Naive thymus-derived CD8-positive, alpha-beta T cell (primary cell): ENCODE measurements around the gene PRKG1. TPM values are rescaled to one million over a fixed set of nuclear protein-coding genes. Genes with fewer than 3 reads are reported as not detected.
"Not testable (repeated sequence)": the region's sequence is repeated elsewhere in the genome, so short reads cannot be mapped to it uniquely, and the experiment has no call there.

ENCODE experiments used
- ATAC-seq, 2 donors: fragments of 150-1000 bp; cut with Tn5 transposase in 1 of 2; sonication (Bioruptor Pico), chemical (Tn5 transposase) in 1 of 2; 1 replicate in 1 of 2; 2 replicates in 1 of 2; pipeline ENCODE4 v1.10.0; 2021; ENCODE audit warnings: mild to moderate bottlenecking in 2 of 2, moderate library complexity in 2 of 2
- POLR2A ChIA-PET: fragments of 350-600 bp; sonication (Branson Sonifier 250); formaldehyde crosslinking; loops from one replicate; lab custom pipeline; 2021; ENCODE audit warnings: antibody characterized with exemption; lab: Charles Lee
- DNase-seq, 10 donors: peaks; one replicate each; pipeline versions ENCODE4 v3.0.0 to v3.0.0-alpha.2; 2020 to 2022
- H3K27ac Mint-ChIP-seq, 10 donors: one replicate each; pipeline ENCODE4 v1.8.0; 2020 to 2022; ENCODE audit warnings: mild to moderate bottlenecking in 10 of 10, mixed read lengths in 10 of 10, moderate library complexity in 4 of 10, inconsistent platforms in 1 of 10
- H3K27me3 Mint-ChIP-seq, 5 donors: one replicate each; pipeline ENCODE4 v1.8.0; 2021 to 2022; ENCODE audit warnings: mixed read lengths in 5 of 5
- H3K36me3 Mint-ChIP-seq, 3 donors: one replicate each; pipeline ENCODE4 v1.8.0; 2020 to 2022; ENCODE audit warnings: mixed read lengths in 3 of 3, mild to moderate bottlenecking in 2 of 3, inconsistent platforms in 1 of 3
- H3K4me1 Mint-ChIP-seq, 4 donors: one replicate each; pipeline ENCODE4 v1.8.0; 2021 to 2022; ENCODE audit warnings: mixed read lengths in 4 of 4
- H3K4me3 Mint-ChIP-seq, 10 donors: one replicate each; pipeline ENCODE4 v1.8.0; 2020 to 2022; ENCODE audit warnings: mild to moderate bottlenecking in 10 of 10, mixed read lengths in 10 of 10, moderate library complexity in 6 of 10, inconsistent platforms in 1 of 10
- H3K9me3 Mint-ChIP-seq, 9 donors: one replicate each; pipeline ENCODE4 v1.8.0; 2020 to 2022; ENCODE audit warnings: mixed read lengths in 9 of 9, mild to moderate bottlenecking in 3 of 9, inconsistent platforms in 1 of 9, moderate library complexity in 1 of 9
- polyA plus RNA-seq, 3 donors: library from polyadenylated mRNA; unstranded; fragments of 300-500 nt; fragmentation: Illumina TruSeq; gene quantifications; one replicate each; pipeline ENCODE4 v1.2.3, GENCODE V29; 2021
- total RNA-seq, 8 experiments: library from RNA in 2 of 8; stranded (reverse) in 2 of 8; gene quantifications; one replicate each; pipeline ENCODE4 v1.2.3 and lab custom pipeline; 2021 to 2026

Gene PRKG1
- total and polyA plus RNA-seq, 5 experiments from 2014 or later = not detected

DNA sequence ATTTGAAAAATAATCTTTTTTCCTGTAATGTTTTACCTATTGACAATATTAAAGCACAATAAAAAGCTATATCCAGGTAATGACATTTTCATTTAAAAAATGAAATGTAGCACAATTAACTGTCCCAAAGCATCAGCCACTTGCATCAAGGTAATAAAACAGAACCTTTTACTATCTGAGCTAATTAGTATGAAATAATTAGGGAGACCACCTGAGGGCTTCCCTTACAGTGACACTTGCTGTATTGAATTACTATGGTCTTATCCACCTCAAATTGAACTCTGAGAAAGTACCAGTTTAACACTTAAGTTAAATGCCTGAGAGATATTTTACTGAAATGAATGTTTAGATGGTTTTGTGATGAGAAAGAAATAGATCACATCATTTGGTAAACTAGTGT is 1120.4 kb downstream of the PRKG1 start:
- Mint-ChIP-seq H3K4me1 (no peaks in the 10 kb centered on the region), H3K9me3 (no peaks in the 10 kb centered on the region), H3K36me3 (no peaks in the 10 kb centered on the region), H3K27me3 (no peaks in the 10 kb centered on the region), H3K27ac (no peak overlapping the region), H3K4me3 (no peak overlapping the region)
- ATAC-seq (no peak), DNase-seq (no peak)
- POLR2A ChIA-PET = no interaction called here

DNA sequence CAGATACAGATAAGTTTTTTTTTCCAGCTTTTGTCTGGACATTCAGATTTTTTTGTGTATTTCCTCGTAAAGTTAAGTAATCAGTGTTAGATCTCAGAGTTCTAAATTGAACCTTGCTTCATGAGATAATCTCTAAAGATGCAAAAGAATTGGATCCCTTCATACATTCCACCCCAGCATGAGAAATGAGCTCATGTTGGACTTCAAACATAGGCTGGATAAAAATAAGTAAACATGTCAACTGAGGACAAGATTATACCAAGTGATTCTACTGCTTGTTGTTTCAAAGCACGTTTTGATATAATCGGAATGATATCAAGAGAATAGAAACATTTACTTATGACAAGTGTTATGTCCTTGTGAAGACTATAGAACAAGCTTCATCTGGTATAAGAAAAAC is 1122.8 kb downstream of the PRKG1 start:
- POLR2A ChIA-PET = no interaction called here
- H3K4me3 Mint-ChIP-seq = no peak overlapping the region
- H3K27ac Mint-ChIP-seq = no peak overlapping the region
- DNase-seq = no peak
- ATAC-seq = no peak
- H3K27me3 Mint-ChIP-seq = no peaks in the 10 kb centered on the region
- H3K36me3 Mint-ChIP-seq = no peaks in the 10 kb centered on the region
- H3K9me3 Mint-ChIP-seq = no peaks in the 10 kb centered on the region
- no peaks in the 10 kb centered on the region for H3K4me1 Mint-ChIP-seq

DNA sequence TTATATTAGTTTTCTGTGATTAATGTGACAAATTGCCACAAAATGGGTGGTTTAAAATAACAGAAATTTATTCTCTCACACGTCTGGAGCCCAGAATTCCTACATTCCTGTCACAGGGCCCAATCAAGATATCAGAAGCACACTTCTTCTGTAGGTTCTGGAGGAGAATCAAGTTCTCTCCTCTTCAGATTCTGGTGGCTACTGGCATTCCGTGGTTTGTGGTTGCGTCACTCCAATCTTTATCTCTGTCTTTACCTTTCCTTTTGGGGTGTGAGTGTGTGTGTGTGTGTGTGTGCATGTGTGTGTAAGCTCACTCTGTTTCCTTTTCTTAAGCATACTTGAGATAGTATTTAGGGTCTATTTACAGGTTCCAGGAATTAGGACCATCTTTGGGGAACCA is 1124.3 kb downstream of the PRKG1 start:
- POLR2A ChIA-PET = no interaction called here
- Mint-ChIP-seq H3K27me3 (no peaks in the 10 kb centered on the region), H3K4me3 (no peak overlapping the region)

DNA sequence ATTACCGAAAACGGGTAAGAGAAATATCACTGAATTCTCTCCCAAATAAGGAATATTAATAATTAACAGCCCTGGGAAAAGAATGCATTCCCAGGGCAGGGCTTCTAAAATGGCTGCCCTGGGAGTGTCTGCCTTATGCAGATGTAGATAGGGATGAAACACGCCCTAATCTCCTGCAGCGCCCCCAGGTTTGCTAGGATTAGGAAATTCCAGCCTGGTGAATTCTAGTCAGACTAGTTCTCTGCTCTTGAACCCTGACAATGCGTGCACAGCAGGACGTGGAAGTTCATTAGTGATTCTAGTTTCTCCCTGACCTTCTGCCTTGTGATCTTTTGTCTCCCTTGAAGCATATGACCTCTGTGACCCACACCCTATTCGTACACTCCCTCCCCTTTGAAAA is 1130.6 kb downstream of the PRKG1 start:
- H3K36me3 Mint-ChIP-seq, ATAC-seq, DNase-seq, POLR2A ChIA-PET, H3K27ac Mint-ChIP-seq, H3K4me3 Mint-ChIP-seq, H3K4me1 Mint-ChIP-seq, H3K9me3 Mint-ChIP-seq: not testable (repeated sequence)
- H3K27me3 Mint-ChIP-seq = peaks cover 2 to 12% (median 6%) of the 10 kb centered on the region in 5 donors

More for the DNA sequence above, 1124.3 kb downstream of the PRKG1 start:
- Mint-ChIP-seq H3K9me3 (no peaks in the 10 kb centered on the region), H3K27ac (no peak overlapping the region), H3K4me1 (no peaks in the 10 kb centered on the region), H3K36me3 (no peaks in the 10 kb centered on the region)
- no peak for DNase-seq
- no peak for ATAC-seq

DNA sequence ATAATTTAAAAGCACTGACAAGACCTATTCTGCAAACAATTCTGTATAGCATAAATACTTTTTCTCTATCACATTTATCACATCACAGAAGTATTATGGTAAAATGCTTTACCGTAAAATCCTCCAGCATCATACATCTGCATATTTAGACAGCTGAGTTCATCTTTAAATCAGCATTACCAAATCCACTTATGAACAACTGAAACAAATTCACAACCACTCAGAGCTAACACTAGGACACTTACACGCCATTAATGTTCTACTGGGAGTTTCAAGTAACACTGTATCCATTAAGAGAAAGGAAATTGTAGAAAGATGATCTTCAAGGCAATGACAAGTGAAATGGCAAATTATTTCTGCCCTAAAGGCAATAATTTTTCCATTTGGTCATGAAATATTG is 1134.1 kb downstream of the PRKG1 start:
- DNase-seq (no peak), ATAC-seq (no peak)
- peaks cover 2 to 12% (median 6%) of the 10 kb centered on the region in 5 donors for H3K27me3 Mint-ChIP-seq
- no peaks in the 10 kb centered on the region for H3K4me1 Mint-ChIP-seq
- H3K27ac Mint-ChIP-seq = no peak overlapping the region
- POLR2A ChIA-PET = no interaction called here
- H3K4me3 Mint-ChIP-seq = no peak overlapping the region
- H3K36me3 Mint-ChIP-seq = no peaks in the 10 kb centered on the region
- no peaks in the 10 kb centered on the region for H3K9me3 Mint-ChIP-seq

DNA sequence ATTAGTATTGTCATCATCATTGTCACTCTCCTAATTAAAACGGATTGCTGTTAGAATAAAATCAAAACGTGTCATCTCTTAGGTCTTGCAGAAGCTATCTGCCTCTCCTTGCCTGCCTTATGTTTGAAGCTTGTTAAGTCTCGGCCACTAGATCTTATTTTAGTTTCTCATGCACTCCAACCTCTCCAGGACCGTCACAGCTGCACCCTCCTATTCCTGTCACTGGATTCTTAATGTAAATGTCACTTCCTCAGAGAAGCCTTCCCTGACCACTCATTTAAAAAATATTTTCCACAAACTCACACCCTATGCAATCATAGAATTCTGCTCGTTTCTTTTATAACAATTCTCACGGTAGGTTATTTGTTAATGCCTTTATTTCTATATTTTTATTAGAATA is 1135.9 kb downstream of the PRKG1 start:
- ATAC-seq (no peak), DNase-seq (no peak)
- Mint-ChIP-seq H3K36me3 (no peaks in the 10 kb centered on the region), H3K27me3 (peaks cover 2 to 12% (median 4%) of the 10 kb centered on the region in 5 donors), H3K4me3 (no peak overlapping the region), H3K27ac (no peak overlapping the region), H3K4me1 (no peaks in the 10 kb centered on the region), H3K9me3 (no peaks in the 10 kb centered on the region)
- POLR2A ChIA-PET = no interaction called here

DNA sequence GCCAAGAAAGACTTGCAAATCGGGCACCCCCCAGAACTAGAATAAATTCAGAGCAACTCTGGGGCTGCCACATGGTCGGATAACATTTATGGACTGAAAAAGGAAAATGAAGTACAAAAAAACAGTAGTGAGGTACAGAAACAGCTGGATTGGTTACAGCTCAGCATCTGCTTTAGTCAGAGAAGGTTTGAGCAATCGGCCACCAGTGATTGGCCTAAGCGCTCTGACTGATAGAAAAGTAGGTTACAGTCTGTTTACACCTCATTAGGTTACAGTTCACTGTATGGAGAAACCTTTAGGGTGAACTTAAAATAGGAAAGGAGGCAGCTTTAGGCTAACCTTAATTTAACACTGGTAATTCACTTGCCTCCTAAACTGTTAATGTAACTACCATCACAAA is 1137.8 kb downstream of the PRKG1 start:
- DNase-seq (no peak), ATAC-seq (no peak)
- H3K27ac Mint-ChIP-seq = no peak overlapping the region
- H3K4me1 Mint-ChIP-seq = peaks cover 0 to 14% (median 0%) of the 10 kb centered on the region in 4 donors
- peaks cover 0 to 2% (median 0%) of the 10 kb centered on the region in 5 donors for H3K27me3 Mint-ChIP-seq
- POLR2A ChIA-PET = no interaction called here
- H3K9me3 Mint-ChIP-seq = no peaks in the 10 kb centered on the region
- no peak overlapping the region for H3K4me3 Mint-ChIP-seq
- H3K36me3 Mint-ChIP-seq = no peaks in the 10 kb centered on the region

DNA sequence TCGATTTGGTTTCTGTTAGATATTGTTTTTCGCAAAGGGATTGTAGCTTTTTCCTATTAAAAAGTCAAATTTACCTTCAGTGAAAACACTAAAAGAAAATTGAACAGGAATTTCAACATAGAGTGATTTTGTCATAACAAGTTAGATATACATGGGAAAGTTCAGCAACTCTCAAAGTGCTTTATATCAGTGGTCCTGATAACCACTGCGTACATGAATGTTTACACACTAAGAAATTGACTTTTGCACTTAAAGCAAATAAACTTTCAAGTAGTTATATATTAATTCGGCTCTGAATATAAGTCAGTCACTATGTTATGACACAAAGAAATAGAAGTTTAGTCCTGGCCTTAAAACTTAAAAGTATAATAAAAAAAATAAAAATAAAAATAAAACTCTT is 1138.5 kb downstream of the PRKG1 start:
- POLR2A ChIA-PET = no interaction called here
- no peak for ATAC-seq
- no peak overlapping the region for H3K4me3 Mint-ChIP-seq
- no peaks in the 10 kb centered on the region for H3K9me3 Mint-ChIP-seq
- H3K27me3 Mint-ChIP-seq = no peaks in the 10 kb centered on the region
- H3K4me1 Mint-ChIP-seq = peaks cover 0 to 14% (median 0%) of the 10 kb centered on the region in 4 donors
- H3K36me3 Mint-ChIP-seq = no peaks in the 10 kb centered on the region
- no peak overlapping the region for H3K27ac Mint-ChIP-seq
- no peak for DNase-seq

DNA sequence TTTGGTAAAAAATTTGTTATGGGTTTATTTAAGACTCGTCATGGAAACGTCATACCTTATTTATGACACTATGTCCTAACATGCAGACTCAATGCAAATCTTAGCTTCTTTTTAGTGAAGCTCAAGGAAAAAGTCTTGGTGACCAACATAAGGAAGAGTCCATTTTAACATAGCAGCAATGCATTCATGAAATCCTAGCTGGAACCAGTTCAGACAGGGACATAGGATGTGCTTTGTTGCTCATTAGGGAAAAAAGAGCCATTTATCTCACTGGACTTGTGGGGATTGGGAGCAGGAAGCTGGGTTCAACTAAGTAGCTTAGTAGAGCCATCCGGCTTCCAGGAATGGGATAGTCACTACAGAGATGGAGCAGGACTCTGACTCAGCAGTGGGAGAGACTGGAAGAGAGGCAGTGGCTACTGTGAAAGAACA is 1139.0 kb downstream of the PRKG1 start:
- POLR2A ChIA-PET = no interaction called here
- DNase-seq (no peak), ATAC-seq (no peak)
- no peak overlapping the region for H3K27ac Mint-ChIP-seq
- no peak overlapping the region for H3K4me3 Mint-ChIP-seq
- no peaks in the 10 kb centered on the region for H3K36me3 Mint-ChIP-seq
- H3K9me3 Mint-ChIP-seq = no peaks in the 10 kb centered on the region
- no peaks in the 10 kb centered on the region for H3K27me3 Mint-ChIP-seq
- peaks cover 0 to 14% (median 0%) of the 10 kb centered on the region in 4 donors for H3K4me1 Mint-ChIP-seq

DNA sequence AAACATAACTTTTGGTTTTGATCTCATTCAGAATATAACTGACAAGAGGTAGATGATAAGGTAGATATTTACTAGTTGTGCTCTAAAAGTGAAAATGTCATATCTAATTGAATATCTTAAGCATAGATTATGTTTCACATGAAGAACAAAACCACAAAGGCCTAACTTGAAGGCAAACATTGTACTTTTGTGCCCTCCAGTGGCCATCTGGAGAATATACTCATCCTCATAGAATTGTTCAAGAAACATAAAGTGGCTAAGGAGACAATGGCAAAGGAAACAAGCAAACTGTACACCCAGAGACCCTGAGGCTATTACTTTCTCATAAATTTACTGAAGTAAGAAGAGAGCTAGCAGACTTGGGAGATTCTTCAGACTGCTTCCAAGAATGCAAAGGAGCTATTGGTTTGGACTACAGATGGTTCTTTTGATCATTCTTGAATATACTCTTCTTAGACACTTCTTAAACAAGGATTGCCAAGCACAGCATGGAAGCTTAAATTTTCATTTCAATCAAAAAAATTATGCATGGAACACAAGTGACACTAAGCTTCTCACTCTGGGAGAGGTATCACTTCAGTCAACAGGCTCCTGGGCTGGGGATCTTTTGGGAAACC is 1141.6 kb downstream of the PRKG1 start:
- H3K27me3 Mint-ChIP-seq = no peaks in the 10 kb centered on the region
- no peaks in the 10 kb centered on the region for H3K9me3 Mint-ChIP-seq
- POLR2A ChIA-PET = no interaction called here
- DNase-seq (peak in 8 of 10 donors; percentile 6 to 64 (median 32)), ATAC-seq (peak; percentile 47 to 63)
- no peaks in the 10 kb centered on the region for H3K36me3 Mint-ChIP-seq
- no peak overlapping the region for H3K27ac Mint-ChIP-seq
- no peak overlapping the region for H3K4me3 Mint-ChIP-seq
- peaks cover 0 to 14% (median 0%) of the 10 kb centered on the region in 4 donors for H3K4me1 Mint-ChIP-seq

DNA sequence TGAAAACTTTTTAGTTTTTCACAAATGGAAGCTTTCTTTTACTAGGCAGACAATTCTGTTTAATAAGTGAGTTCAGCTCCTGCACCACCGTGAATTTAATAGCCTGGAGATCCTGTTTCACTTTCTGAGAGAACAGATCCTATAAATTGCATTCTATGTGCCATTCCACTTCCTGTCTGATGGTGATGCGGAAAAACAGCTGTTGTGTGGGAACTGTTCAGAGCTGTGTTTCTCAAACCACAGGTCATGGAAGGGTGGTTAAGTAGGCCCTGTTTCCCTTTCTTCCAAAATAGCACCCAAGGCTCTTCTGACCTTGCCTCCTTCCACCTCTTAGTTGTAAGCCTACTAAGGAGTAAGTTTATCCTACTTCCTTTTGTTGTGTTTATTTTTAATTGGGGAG is 1142.6 kb downstream of the PRKG1 start:
- POLR2A ChIA-PET = no interaction called here
- Mint-ChIP-seq H3K9me3 (no peaks in the 10 kb centered on the region), H3K4me3 (peak overlapping the region in 1 of 10 donors; percentile 12), H3K27me3 (no peaks in the 10 kb centered on the region), H3K27ac (peak overlapping the region in 2 of 10 donors; percentile 49 to 63), H3K36me3 (no peaks in the 10 kb centered on the region), H3K4me1 (peaks cover 0 to 14% (median 0%) of the 10 kb centered on the region in 4 donors)
- DNase-seq (no peak), ATAC-seq (no peak)

DNA sequence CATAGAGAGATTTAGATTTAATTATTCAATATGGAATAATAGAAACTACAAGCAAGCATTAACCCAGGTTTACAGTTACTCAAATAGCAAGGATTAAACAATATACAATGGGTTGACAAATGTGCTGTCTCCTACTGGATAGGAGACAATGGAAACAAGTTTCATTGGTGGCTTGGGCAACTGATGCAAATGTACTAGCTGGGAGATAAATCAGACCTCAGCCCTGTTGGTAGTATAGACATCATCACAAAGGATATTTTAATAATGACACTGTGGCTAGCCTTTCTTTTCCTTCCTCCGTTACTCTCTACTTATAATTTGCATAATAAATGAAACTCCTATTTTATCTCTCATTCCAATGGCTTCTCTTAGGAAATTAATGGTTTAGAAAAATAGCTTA is 1143.2 kb downstream of the PRKG1 start:
- POLR2A ChIA-PET = no interaction called here
- Mint-ChIP-seq H3K4me3 (no peak overlapping the region), H3K4me1 (peaks cover 0 to 14% (median 0%) of the 10 kb centered on the region in 4 donors), H3K27ac (no peak overlapping the region), H3K9me3 (no peaks in the 10 kb centered on the region), H3K36me3 (no peaks in the 10 kb centered on the region), H3K27me3 (no peaks in the 10 kb centered on the region)
- ATAC-seq (no peak), DNase-seq (no peak)

DNA sequence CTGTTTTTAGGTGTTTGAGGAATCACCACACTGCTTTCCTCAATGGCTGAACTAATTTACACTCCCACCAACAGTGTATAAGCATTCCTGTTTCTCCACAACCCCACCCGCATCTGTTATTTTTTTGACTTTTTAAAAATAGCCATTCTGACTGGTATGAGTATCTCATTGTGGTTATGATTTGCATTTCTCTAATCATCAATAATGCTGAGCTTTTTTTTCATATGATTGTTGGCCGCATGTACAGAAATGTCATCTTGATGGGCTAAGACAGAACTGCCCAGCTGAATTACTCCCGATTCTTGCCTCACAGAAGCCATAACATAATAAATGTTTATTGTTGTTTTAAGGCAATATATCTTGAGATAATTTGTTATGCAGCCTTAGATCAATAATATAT is 1146.7 kb downstream of the PRKG1 start:
- Mint-ChIP-seq H3K4me3 (no peak overlapping the region), H3K27ac (no peak overlapping the region), H3K4me1 (peaks cover 0 to 10% (median 0%) of the 10 kb centered on the region in 4 donors), H3K27me3 (peaks cover 0 to 11% (median 0%) of the 10 kb centered on the region in 5 donors), H3K36me3 (no peaks in the 10 kb centered on the region), H3K9me3 (no peaks in the 10 kb centered on the region)
- ATAC-seq (no peak), DNase-seq (no peak)
- POLR2A ChIA-PET = no interaction called here

DNA sequence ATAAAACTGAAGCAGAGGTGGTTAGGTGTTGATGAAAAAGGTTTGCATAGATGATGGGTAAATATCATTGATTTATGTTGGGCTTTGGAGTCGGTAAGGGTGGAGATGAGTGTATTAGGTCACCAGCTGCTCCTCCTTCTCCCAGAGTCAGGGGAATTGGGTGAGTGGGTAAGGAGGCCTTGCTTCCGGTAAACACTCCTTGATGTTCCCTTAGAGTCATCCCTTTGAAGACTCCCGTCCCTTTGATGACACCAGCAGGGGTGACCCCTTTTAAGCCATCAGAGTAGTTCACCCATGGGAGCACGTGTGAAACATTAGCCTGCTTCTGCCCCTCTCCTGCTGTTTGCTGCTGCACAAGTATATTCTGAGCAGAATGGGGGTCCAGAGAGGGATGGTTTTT is 1147.6 kb downstream of the PRKG1 start:
- POLR2A ChIA-PET = no interaction called here
- Mint-ChIP-seq H3K27me3 (peaks cover 0 to 11% (median 0%) of the 10 kb centered on the region in 5 donors), H3K36me3 (no peaks in the 10 kb centered on the region), H3K27ac (no peak overlapping the region), H3K4me3 (no peak overlapping the region), H3K9me3 (no peaks in the 10 kb centered on the region), H3K4me1 (peaks cover 0 to 2% (median 0%) of the 10 kb centered on the region in 4 donors)
- DNase-seq (no peak), ATAC-seq (no peak)
